Calu3 (cell line): Measurements from ENCODE around the gene GPR162. TPM values are rescaled to one million over a fixed set of nuclear protein-coding genes. Genes with fewer than 3 reads are reported as not detected.
A peak's percentile ranks its signal among the peaks of the same experiment; 100 is the strongest.

Source experiments
- BruUV-seq: library from RNA; stranded (reverse); fragments of 400-500 nt; replicated peaks from 2 replicates; lab custom pipeline; 2021; lab: Mats Ljungman, UMichigan
- CTCF ChIA-PET: fragments of 300-600 bp; sonication (Branson Sonifier 250); formaldehyde crosslinking; loops from one replicate; lab custom pipeline; 2022; ENCODE audit warnings: antibody characterized with exemption; lab: Charles Lee
- DNase-seq: peaks from one replicate; pipeline ENCODE4 v3.0.0; 2022
- H3K27ac Mint-ChIP-seq: one replicate; pipeline ENCODE4 v1.8.0; 2022; ENCODE audit warnings: mixed read lengths; ENCODE audit not compliant: unreplicated experiment
- H3K27me3 Mint-ChIP-seq: one replicate; pipeline ENCODE4 v1.8.0; 2022; ENCODE audit warnings: mixed read lengths; ENCODE audit not compliant: unreplicated experiment
- H3K36me3 Mint-ChIP-seq: one replicate; pipeline ENCODE4 v1.8.0; 2022; ENCODE audit warnings: mild to moderate bottlenecking, moderate library complexity, mixed read lengths; ENCODE audit not compliant: insufficient read depth, unreplicated experiment
- H3K4me1 Mint-ChIP-seq: one replicate; pipeline ENCODE4 v1.8.0; 2022; ENCODE audit warnings: mild to moderate bottlenecking, low read depth, mixed read lengths; ENCODE audit not compliant: unreplicated experiment
- H3K4me3 Mint-ChIP-seq: one replicate; pipeline ENCODE4 v1.8.0; 2022; ENCODE audit warnings: mild to moderate bottlenecking, low read depth, moderate library complexity, mixed read lengths; ENCODE audit not compliant: unreplicated experiment
- H3K9me3 Mint-ChIP-seq: one replicate; pipeline ENCODE4 v1.8.0; 2022; ENCODE audit warnings: low read depth, mixed read lengths; ENCODE audit not compliant: unreplicated experiment
- CTCF ChIP-seq: fragments of 200-600 bp; IDR thresholded peaks from one replicate; pipeline ENCODE4 v1.8.0; 2022; ENCODE audit warnings: antibody characterized with exemption; ENCODE audit not compliant: unreplicated experiment
- intact Hi-C: fragments of 100-400 bp; cut with micrococcal nuclease; formaldehyde crosslinking; loops from one replicate; pipeline ENCODE4 v1.10.0; 2022; ENCODE audit not compliant: unreplicated experiment
- total RNA-seq: library from RNA; stranded (reverse); gene quantifications from 2 replicates; pipeline ENCODE4 v1.2.3, GENCODE V29; 2022

GPR162 gene
- total RNA-seq, 1 experiment from 2014 or later: not detected

DNA sequence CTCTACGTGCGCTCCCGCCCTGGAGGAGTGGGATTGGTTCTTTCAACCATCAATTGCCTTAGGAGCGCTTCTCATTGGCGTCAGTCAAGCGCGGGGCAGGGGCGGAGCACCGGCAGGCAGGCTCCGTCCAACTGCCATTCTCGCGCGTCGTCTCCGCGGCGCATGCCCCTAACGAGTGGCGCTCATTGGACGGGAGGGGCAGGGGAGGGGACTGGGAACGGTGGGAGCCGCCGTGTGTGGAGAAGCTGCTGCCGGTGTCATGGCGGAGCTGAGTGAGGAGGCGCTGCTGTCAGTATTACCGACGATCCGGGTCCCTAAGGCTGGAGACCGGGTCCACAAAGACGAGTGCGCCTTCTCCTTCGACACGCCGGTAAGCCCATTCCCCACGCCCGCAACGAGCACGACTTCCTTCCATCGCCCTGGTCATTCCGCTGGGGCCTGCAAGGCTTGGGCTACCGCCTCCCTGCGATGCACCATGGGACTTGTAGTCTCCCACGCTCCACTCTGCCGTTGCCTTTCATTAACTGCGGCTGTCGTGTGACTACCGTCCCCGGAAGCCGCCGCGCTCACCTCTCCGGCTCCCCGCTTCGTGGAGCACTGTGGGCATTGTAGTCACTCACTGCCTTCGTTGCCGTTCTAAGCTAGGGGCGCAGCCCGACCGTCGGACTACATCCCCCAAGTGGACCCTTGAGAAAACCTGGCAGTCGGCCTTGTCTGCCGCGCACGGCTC is 30.5 kb downstream of the GPR162 start, which contains the start of gene USP5:
Gene USP5, plus strand, starts transcription at position 230 of the 730 bp plus-strand sequence. Its CDS starts 30 bp downstream, at position 260.
- TF ChIP-seq CTCF: no peak
- Mint-ChIP-seq H3K27ac (peak within 1 kb of the TSS; percentile 89), H3K9me3 (no peaks in the 10 kb centered on the region), H3K36me3 (peaks cover 49% of the 10 kb centered on the region), H3K27me3 (no peaks in the 10 kb centered on the region), H3K4me1 (peaks cover 27% of the 10 kb centered on the region), H3K4me3 (peak within 1 kb of the TSS; percentile 94)
- CTCF ChIA-PET: interaction anchor here (0.5 to 3.0 kb wide), 17 partner anchors 12 to 477 kb away, joined by 3 to 19 read pairs (median 5); partner anchors contain the start of genes COPS7A, GNB3, MLF2 and PTMS
- DNase-seq: peak; percentile 97
- intact Hi-C loops: loop anchor here (1.0 kb wide), 2 partner anchors 17 to 39 kb away; no protein-coding TSS in a partner anchor
- BruUV-seq: TSS peak; percentile 66

DNA sequence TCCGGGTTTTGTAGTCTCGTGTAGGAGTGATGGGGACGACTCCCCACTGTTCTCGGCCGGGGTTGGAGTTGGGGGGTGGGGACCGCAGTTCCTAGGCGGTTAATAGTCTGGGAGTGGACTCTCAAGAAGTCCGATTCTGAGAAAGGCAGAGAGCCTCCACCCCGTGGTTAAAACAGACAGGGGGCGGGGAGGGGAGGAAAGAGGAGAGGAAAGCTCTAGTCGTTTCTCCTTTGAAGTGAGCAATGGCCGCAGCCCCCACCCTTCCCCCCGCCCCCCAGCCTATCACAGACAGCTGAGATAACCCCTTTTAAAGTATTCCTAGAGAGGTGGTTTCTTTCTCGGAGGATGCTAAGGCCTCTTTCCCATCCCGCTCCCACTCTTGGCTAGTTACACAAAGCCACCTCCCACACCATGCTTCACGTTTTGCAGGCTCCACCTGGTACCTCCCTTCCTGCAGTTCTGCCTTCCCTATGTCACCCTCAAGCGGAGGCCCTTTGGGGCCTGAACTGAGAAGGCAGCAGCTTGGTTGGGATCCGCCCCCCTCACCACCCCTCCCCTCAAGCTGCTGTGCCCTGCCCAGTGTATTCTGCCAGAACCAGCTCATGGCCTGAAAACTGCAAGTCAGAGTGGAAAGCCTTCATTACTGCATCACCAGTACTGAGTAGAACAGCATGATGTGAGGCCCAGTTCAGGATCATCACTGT is 31.2 kb downstream of the GPR162 start:
- peaks cover 27% of the 10 kb centered on the region for H3K4me1 Mint-ChIP-seq
- peaks cover 55% of the 10 kb centered on the region for H3K36me3 Mint-ChIP-seq
- no peaks in the 10 kb centered on the region for H3K9me3 Mint-ChIP-seq
- H3K27ac Mint-ChIP-seq: peak overlapping the region; percentile 89
- no peaks in the 10 kb centered on the region for H3K27me3 Mint-ChIP-seq
- intact Hi-C loops: loop anchor here (1.0 kb wide), 1 partner anchor 38 kb away; no protein-coding TSS in a partner anchor
- BruUV-seq: no TSS peak
- peak; percentile 38 for DNase-seq
- TF ChIP-seq CTCF: no peak
- CTCF ChIA-PET: interaction anchor here (0.5 to 3.0 kb wide), 16 partner anchors 13 to 478 kb away, joined by 3 to 19 read pairs (median 6); partner anchors contain the start of genes COPS7A, GNB3, MLF2 and SCNN1A
- peak overlapping the region; percentile 94 for H3K4me3 Mint-ChIP-seq

DNA sequence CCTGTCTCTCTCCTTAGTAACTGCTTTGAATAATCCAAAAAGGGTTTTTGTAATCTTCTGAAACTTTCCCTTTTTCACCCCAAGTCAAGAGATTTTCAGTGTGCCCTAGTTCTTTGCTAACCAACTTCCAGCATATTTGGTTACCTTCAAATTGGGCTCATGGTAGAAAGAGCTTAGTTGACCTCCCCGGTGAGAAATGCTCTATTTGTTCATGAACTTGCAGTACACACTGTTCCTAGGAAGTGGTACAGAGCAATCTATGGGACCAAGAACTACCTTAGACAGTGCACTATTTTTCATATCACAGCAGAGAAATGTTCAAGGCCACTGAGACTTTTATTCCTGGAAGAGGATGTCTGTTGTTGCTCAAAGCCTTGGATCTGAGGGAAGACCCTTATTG is 32.0 kb downstream of the GPR162 start:
- Mint-ChIP-seq H3K27me3 (no peaks in the 10 kb centered on the region), H3K9me3 (no peaks in the 10 kb centered on the region), H3K4me3 (peak overlapping the region; percentile 94), H3K4me1 (peaks cover 27% of the 10 kb centered on the region), H3K36me3 (peaks cover 55% of the 10 kb centered on the region), H3K27ac (no peak overlapping the region)
- no TSS peak for BruUV-seq
- no peak for TF ChIP-seq CTCF
- CTCF ChIA-PET: interaction anchor here (3.0 kb wide), 1 partner anchor 15 kb away, joined by 15 read pairs; no protein-coding TSS in a partner anchor
- intact Hi-C loops: no loop called here
- no peak for DNase-seq

GRCh38 chr12:6854036-6854435 is 32.4 kb downstream of the GPR162 start:
- H3K36me3 Mint-ChIP-seq: peaks cover 55% of the 10 kb centered on the region
- H3K4me1 Mint-ChIP-seq: peaks cover 27% of the 10 kb centered on the region
- DNase-seq: no peak
- H3K9me3 Mint-ChIP-seq: no peaks in the 10 kb centered on the region
- intact Hi-C loops: no loop called here
- no TSS peak for BruUV-seq
- H3K27ac Mint-ChIP-seq: no peak overlapping the region
- CTCF ChIA-PET: interaction anchor here (0.6 kb wide), 1 partner anchor 26 kb away, joined by 5 read pairs; no protein-coding TSS in a partner anchor
- no peak for TF ChIP-seq CTCF
- H3K27me3 Mint-ChIP-seq: no peaks in the 10 kb centered on the region
- peak overlapping the region; percentile 94 for H3K4me3 Mint-ChIP-seq
